GM21390 (cell line): Measurements from ENCODE around the gene GPHN.
"Not testable (repeated sequence)": the region's sequence is repeated elsewhere in the genome, so short reads cannot be mapped to it uniquely, and the experiment has no call there.

ENCODE experiments used
- ATAC-seq: cut with Tn5 transposase; IDR thresholded peaks from one replicate; pipeline ENCODE4 v1.9.1; 2021; ENCODE audit not compliant: unreplicated experiment

Gene GPHN

GRCh38 chr14:66651536-66652220 is 143.7 kb downstream of the GPHN start:
- no peak for ATAC-seq

- no peak for ATAC-seq
These were observed 144.7 kb downstream of the GPHN start for GRCh38 chr14:66652525-66653106.

GRCh38 chr14:66657780-66658179 is 149.8 kb downstream of the GPHN start:
- ATAC-seq = no peak

- ATAC-seq = no peak
These were observed 154.4 kb downstream of the GPHN start for GRCh38 chr14:66662374-66662773.

GRCh38 chr14:66677780-66678179 is 169.8 kb downstream of the GPHN start:
- ATAC-seq = no peak

- no peak for ATAC-seq
These were observed 172.3 kb downstream of the GPHN start for GRCh38 chr14:66680216-66680615.

GRCh38 chr14:66696326-66696725 is 188.4 kb downstream of the GPHN start:
- ATAC-seq = no peak

- no peak for ATAC-seq
These were observed 190.6 kb downstream of the GPHN start for GRCh38 chr14:66698503-66698902.

DNA sequence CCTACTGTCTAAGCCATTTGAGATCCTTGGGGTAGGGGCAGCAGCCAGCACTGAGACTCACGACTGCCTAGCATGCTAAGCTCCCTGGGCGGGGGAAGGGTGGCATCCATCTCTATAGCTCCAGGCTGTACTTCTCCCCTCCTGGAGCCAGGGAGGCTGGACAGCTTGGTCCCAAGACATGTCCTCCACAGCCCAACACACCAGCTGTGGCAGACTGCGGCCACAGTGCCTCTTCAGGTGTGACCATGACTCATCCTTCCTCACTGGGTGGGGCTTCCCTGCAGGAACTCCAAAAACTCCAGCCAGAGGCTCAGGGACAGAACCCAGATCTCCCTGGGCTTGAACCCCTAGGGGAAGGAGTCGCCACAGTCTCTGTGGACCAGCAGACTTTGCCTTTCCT is 193.9 kb downstream of the GPHN start:
- ATAC-seq = no peak

DNA sequence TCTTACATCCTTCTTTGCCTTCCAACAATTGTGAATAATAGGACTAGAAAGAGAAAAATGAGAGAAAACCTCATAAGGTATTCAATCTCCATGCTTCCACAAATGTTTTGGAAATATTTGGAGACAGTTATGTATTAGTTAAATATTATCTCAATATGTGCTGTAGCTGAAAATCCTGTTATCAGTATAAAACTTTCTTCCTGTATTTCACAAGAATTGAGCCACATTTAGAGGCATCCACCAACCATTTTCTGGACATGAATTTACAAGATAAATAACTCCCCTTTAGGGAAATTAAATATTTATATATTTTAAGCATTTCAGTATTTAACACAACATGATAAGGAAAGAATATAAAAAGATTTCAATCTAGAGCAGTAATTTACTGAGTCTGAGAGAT is 200.3 kb downstream of the GPHN start:
- ATAC-seq = no peak

DNA sequence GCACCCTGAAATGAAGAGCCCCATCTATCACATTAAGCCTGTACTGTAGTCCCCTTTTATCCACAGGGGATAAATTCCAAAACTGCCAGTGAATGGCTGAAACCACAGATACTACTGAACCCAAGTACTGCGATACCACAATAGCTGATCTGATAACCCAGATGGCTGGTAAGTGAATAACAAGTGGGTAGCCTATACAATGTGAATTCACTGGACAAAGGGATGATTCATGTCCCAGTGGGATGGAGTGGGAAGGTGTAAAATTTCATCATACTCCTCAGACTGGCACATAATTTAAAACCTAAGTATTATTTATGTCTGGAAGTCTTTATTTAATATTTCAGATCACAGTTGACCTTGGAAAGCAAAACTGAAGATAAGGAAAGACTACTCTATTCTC is 201.3 kb downstream of the GPHN start:
- no peak for ATAC-seq

DNA sequence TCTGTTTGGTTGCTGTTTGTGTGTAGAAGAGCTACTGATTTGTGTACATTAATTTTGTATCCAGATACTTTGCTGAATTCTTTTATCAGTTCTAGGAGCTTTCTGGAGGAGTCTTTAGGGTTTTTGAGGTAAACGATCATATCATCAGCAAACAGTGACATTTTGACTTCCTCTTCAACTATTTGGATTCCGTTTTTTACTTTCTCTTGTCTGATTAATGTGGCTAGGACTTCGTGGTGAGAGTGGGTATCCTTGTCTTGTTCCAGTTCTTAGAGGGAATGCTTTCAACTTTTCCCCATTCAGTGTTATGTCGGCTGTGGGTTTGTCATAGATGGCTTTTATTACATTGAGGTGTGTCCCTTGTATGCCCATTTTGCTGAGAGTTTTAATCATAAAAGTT is 206.3 kb downstream of the GPHN start:
- not testable (repeated sequence) for ATAC-seq

GRCh38 chr14:66715313-66715712 is 207.4 kb downstream of the GPHN start:
- ATAC-seq = not testable (repeated sequence)

- no peak for ATAC-seq
These were observed 208.3 kb downstream of the GPHN start for GRCh38 chr14:66716227-66716626.

DNA sequence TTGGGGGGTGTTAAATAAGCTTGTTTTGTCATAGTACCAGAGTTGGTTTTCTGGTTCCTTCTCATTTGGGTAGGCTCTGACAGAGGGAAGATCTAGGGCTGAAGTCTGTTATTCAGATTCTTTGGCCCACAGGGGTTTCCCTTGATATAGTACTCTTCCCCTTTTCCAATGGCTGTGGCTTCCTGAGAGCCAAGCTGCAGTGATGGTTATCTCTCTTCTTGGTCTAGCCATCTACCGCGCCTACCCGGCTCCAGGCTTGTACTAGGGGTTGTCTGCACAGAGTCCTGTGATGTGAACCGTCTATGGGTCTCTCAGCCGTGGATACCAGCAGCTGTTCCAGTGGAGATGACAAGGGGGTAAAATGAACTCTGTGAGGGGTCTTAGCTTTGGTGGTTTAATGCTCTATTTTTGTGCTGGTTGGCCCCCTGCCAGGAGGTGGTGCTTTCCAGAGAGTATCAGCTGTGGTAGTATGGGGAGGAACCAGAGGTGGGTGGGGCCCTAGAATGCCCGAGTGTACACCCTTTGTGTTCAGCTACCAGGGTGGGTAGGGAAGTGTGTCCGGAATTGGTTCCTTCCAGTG is 209.7 kb downstream of the GPHN start:
- ATAC-seq = no peak

GRCh38 chr14:66724996-66725395 is 217.0 kb downstream of the GPHN start:
- no peak for ATAC-seq

GRCh38 chr14:66731298-66731697 is 223.4 kb downstream of the GPHN start:
- not testable (repeated sequence) for ATAC-seq

GRCh38 chr14:66735853-66736252 is 227.9 kb downstream of the GPHN start:
- no peak for ATAC-seq

- no peak for ATAC-seq
These were observed 231.9 kb downstream of the GPHN start for GRCh38 chr14:66739826-66740225.

GRCh38 chr14:66745078-66745477 is 237.1 kb downstream of the GPHN start:
- no peak for ATAC-seq

DNA sequence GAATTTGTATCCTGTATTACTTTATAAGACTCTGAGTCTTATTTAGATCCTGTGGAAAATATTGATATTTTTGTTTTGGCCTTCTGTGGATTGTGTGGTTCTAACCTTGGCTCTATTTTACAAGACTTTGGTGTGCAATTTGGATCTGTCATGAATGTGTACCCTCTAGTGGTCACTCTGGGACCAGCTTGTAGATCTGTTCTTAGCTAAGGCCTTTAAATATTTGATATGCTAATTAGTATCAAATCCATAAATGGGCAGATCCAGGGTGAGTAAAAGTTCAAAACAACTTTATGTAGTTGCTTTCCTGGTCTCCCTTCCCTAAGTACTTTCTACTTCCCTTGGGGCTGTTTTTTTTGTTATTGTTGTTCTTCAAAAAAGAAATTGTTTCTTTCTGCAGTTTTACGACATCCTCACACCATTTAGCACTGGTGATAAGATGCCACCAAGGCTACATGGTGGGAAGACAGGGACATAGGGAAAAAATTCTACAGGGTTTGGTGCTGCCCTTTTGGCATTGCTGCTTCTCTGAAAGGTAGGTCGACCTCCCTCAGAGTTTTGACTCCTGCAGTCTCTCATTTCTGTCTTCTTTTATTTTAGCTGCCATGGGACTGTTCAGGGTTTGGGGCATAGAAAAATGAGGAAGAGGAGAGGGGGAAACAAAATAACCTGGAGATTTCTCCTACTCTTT is 238.5 kb downstream of the GPHN start:
- ATAC-seq = no peak

GRCh38 chr14:66752109-66752508 is 244.2 kb downstream of the GPHN start:
- no peak for ATAC-seq
